ENCODE results near the gene ATP6V1C2.

ATP6V1C2 gene, protein sequence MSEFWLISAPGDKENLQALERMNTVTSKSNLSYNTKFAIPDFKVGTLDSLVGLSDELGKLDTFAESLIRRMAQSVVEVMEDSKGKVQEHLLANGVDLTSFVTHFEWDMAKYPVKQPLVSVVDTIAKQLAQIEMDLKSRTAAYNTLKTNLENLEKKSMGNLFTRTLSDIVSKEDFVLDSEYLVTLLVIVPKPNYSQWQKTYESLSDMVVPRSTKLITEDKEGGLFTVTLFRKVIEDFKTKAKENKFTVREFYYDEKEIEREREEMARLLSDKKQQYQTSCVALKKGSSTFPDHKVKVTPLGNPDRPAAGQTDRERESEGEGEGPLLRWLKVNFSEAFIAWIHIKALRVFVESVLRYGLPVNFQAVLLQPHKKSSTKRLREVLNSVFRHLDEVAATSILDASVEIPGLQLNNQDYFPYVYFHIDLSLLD

DNA sequence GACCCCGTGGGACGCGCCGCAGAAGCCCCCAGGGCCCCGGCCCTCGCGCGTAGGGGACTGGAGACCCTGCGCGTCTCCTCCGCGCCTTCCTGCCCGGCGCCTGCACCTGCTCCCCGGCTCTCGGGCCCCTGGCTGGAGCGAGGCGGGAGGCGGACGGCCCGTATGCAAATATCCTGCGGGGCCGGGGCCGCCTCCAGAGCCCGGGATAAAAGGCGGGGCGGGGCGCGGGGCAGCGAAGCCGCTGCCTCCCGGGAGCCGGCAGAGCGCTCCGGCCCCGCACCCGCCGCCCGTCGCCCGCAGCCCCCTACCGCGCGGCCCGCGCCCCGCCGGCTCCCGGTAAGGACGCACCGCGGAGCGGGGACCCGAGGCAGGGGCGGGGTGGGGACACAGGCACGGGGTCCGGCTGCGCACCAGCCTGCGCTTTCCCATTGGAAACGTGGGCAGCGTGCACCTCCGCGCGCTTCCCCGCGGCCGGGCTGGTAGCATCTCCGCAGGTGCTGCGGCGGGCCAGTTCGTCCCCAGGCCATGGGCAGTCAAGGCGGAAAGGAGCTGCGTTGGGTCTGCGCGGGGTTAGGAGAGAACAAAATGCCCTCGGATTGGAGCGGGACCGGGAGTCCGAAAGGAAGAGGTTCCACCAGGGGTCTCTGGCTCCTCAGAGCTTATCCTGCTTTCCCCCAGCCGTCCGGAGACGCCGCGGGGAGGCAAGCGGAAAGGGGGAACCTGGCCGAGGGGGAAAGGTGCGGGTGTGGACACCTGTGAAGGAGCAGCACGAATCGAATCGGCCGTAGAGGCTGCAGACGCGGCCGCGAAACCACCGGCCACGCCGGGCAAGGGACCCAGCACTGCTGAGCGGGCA, at the start of gene ATP6V1C2:
Gene ATP6V1C2, plus strand, starts transcription at position 235 of the 856 bp plus-strand sequence. CDS start 1,220 bp downstream, outside the sequence.
- TF ChIP-seq, protein P1, sequence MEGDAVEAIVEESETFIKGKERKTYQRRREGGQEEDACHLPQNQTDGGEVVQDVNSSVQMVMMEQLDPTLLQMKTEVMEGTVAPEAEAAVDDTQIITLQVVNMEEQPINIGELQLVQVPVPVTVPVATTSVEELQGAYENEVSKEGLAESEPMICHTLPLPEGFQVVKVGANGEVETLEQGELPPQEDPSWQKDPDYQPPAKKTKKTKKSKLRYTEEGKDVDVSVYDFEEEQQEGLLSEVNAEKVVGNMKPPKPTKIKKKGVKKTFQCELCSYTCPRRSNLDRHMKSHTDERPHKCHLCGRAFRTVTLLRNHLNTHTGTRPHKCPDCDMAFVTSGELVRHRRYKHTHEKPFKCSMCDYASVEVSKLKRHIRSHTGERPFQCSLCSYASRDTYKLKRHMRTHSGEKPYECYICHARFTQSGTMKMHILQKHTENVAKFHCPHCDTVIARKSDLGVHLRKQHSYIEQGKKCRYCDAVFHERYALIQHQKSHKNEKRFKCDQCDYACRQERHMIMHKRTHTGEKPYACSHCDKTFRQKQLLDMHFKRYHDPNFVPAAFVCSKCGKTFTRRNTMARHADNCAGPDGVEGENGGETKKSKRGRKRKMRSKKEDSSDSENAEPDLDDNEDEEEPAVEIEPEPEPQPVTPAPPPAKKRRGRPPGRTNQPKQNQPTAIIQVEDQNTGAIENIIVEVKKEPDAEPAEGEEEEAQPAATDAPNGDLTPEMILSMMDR (IDR thresholded peaks at IDR 0.05): 0 out of 2 replicates have a peak, but pooled peaks have one; percentile 16
- TF ChIP-seq ZFX (IDR thresholded peaks at IDR 0.05; ENCODE audit: borderline replicate concordance): no peak
- H3K27ac ChIP-seq: no peak within 1 kb of the TSS

DNA sequence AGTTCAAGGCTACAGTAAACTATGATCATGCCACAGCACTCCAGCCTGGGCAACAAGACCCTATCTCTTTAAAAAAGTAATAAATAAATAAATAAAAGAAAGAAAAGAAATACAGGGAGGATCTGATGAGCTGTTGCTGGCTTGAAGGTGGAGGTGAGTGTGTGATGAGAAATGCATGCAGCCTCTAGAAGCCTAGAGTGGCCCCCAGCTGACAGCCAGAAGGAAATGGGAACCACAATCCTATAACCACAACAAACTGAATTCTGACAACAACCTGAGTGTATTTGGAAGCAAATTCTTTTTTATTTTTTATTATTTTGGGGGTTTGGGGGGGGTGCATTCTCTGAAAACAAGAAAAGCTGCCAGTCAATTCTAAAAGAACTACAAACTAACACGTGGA, 46.3 kb upstream of the ATP6V1C2 start:
- H3K27ac ChIP-seq: no peak overlapping the region
- TF ChIP-seq ZFX (IDR thresholded peaks at IDR 0.05; ENCODE audit: borderline replicate concordance): no peak
- TF ChIP-seq, protein P1 (IDR thresholded peaks at IDR 0.05): no peak

DNA sequence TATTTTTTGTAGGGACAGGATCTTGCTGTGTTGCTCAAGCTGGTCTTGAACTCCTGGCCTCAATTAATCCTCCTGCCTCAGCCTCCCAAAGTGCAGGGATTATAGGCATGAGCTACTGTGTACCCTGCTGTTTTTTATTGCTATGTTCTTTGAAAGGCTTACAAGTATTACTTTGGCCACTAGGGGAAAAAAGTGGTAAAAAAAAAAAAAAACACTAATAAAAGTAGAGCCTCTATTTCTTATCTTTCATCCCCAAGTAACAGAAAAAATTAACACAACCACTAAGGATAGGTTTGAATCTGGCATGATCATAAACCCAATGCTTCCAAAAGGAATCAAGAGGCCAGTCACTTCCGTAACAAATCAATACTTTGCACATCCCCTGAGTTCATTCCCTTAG, 43.2 kb upstream of the ATP6V1C2 start:
- H3K27ac ChIP-seq: no peak overlapping the region
- TF ChIP-seq, protein P1 (IDR thresholded peaks at IDR 0.05): peak; percentile 29; the same call in 1 of the 2 replicates
- TF ChIP-seq ZFX (IDR thresholded peaks at IDR 0.05; ENCODE audit: borderline replicate concordance): no peak

DNA sequence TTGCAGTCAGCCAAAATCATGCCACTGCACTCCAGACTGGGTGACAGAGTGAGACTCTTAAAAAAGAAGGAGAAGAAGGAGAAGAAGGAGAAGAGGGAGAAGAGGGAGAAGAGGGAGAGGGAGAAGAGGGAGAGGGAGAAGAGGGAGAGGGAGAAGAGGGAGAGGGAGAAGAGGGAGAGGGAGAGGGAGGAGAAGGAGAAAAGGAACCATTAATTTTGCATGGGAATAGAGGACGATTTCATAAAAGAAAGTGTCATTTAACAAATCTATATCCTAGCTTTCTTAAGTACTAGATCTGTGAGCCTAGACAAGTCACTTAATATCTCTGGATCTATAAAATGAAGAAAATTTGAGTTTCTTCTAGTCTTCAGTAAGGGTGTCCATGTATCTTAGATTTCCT, 41.2 kb upstream of the ATP6V1C2 start:
- TF ChIP-seq, protein P1 (IDR thresholded peaks at IDR 0.05): no peak
- TF ChIP-seq ZFX (IDR thresholded peaks at IDR 0.05; ENCODE audit: borderline replicate concordance): no peak

DNA sequence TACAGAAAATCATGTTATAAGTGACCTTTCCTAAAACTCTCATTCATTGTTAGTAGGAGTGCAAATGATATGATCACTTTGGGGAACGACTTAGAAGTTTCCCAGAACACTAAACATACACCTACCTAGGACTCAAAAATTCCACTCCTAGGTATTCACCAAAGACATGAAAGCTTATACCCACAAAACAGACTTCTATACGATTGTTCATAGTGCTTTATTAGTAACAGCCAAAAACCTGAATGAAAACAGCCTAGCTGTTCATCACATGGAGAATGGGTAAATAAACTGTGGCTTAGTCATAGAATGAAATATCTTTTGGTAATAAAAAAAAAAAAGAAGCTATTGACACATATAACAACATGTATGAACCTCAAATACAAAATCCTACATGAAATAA, 40.5 kb upstream of the ATP6V1C2 start:
- no peak for TF ChIP-seq ZFX (IDR thresholded peaks at IDR 0.05; ENCODE audit: borderline replicate concordance)
- TF ChIP-seq, protein P1 (IDR thresholded peaks at IDR 0.05): no peak

More for the DNA sequence above, 41.2 kb upstream of the ATP6V1C2 start:
- no peak overlapping the region for H3K27ac ChIP-seq

DNA sequence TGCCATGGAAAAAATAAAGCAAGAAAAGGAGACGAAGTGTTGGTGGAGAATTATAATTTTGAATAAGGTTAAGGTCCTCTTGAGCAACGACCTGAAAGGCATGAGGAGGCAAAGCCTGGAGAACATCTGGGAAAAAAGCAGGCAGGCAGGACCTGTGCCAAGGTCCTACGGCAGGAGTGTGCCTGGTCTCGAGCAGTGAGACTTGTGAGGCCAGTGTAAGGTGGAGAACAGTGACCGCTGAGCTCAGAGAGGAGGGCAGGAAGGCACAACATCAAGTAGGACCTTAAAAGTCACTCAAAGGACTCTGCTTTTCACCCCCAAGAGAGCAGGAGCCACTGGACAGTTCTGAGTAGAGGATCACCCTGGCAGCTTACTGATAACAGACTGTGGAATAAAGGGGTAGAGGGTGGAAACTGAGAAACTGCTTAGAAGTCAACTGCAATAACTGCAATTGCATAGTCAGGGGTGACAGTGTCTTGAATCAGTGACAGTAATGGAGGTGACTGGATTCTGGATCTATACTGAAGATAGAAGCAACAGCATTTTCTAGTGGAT, 35.2 kb upstream of the ATP6V1C2 start:
- no peak for TF ChIP-seq ZFX (IDR thresholded peaks at IDR 0.05; ENCODE audit: borderline replicate concordance)
- TF ChIP-seq, protein P1 (IDR thresholded peaks at IDR 0.05): no peak
- no peak overlapping the region for H3K27ac ChIP-seq

More for the DNA sequence above, 40.5 kb upstream of the ATP6V1C2 start:
- H3K27ac ChIP-seq: no peak overlapping the region
